GM10248 (cell line): ENCODE results near the gene WWP2.

Experiments used
- CTCF ChIA-PET: fragments of 300-600 bp; sonication (Branson Sonifier 250); formaldehyde crosslinking; extraction: SDS; loops from one replicate; lab custom pipeline; 2021; ENCODE audit warnings: antibody characterized with exemption; lab: Yijun Ruan, JAX
- POLR2A ChIA-PET: fragments of 350-650 bp; sonication (Branson Sonifier 250); formaldehyde crosslinking; extraction: SDS; loops from one replicate; lab custom pipeline; 2020; ENCODE audit warnings: antibody characterized with exemption; lab: Yijun Ruan, JAX
- DNase-seq: peaks from one replicate; pipeline ENCODE4 v3.0.0; 2012; ENCODE audit errors: extremely low spot score
- CTCF ChIP-seq: IDR thresholded peaks from 2 replicates; pipeline ENCODE4 v1.5.1; 2012; ENCODE audit warnings: mild to moderate bottlenecking, low read depth; ENCODE audit errors: extremely low read depth, missing control alignments, control extremely low read depth

Gene WWP2

GRCh38 chr16:69830146-69830533 lies 68.0 kb downstream of the WWP2 start:
- no peak for DNase-seq
- CTCF ChIA-PET, result no interaction called here
- TF ChIP-seq CTCF, result no peak
- POLR2A ChIA-PET, result no interaction called here

- ChIA-PET POLR2A (no interaction called here), CTCF (interaction anchor here (0.9 kb wide), 1 partner anchor 11 kb away, joined by 3 read pairs; no protein-coding TSS in a partner anchor)
- no peak for TF ChIP-seq CTCF
- no peak for DNase-seq
These were observed 68.5 kb downstream of the WWP2 start for GRCh38 chr16:69830534-69831211.

GRCh38 chr16:69831212-69832123 lies 69.3 kb downstream of the WWP2 start:
- peak; percentile 33 for DNase-seq
- TF ChIP-seq CTCF, result no peak
- ChIA-PET CTCF (interaction anchor here (0.9 to 1.3 kb wide), 2 partner anchors 8 to 10 kb away, joined by 3 read pairs; no protein-coding TSS in a partner anchor), POLR2A (no interaction called here)

- ChIA-PET CTCF (interaction anchor here (0.7 kb wide), 1 partner anchor 8 kb away, joined by 3 read pairs; no protein-coding TSS in a partner anchor), POLR2A (no interaction called here)
These were observed 71.5 kb downstream of the WWP2 start for GRCh38 chr16:69833357-69834282.

GRCh38 chr16:69834807-69835466 lies 72.8 kb downstream of the WWP2 start:
- POLR2A ChIA-PET, result no interaction called here
- TF ChIP-seq CTCF, result no peak
- CTCF ChIA-PET, result interaction anchor here (0.6 to 1.3 kb wide), 3 partner anchors 14 to 96 kb away, joined by 3 read pairs; no protein-coding TSS in a partner anchor
- DNase-seq, result peak; percentile 67

More at GRCh38 chr16:69833357-69834282, 71.5 kb downstream of the WWP2 start:
- no peak for TF ChIP-seq CTCF
- no peak for DNase-seq
